ENCODE results near the gene DPYSL5. TPM values are rescaled to one million over a fixed set of nuclear protein-coding genes. Genes with fewer than 3 reads are reported as not detected.

DPYSL5 gene
- total RNA-seq, 2 donors from 2014 or later = not detected

- no peaks in the 10 kb centered on the region for H3K9me3 Mint-ChIP-seq
- no peaks in the 10 kb centered on the region for H3K4me1 Mint-ChIP-seq
- H3K36me3 Mint-ChIP-seq (ENCODE audit: low read depth) = no peaks in the 10 kb centered on the region
- no peak for ATAC-seq (replicated peaks)
- no peak overlapping the region for H3K4me3 Mint-ChIP-seq
- H3K27ac Mint-ChIP-seq = no peak overlapping the region
- H3K27me3 Mint-ChIP-seq = peaks cover 28% of the 10 kb centered on the region
Observed at GRCh38 chr2:26852405-26853306, 4.7 kb downstream of the DPYSL5 start.

GRCh38 chr2:26853751-26854150, 5.8 kb downstream of the DPYSL5 start:
- Mint-ChIP-seq H3K4me3 (no peak overlapping the region), H3K27me3 (peaks cover 31% of the 10 kb centered on the region), H3K27ac (no peak overlapping the region), H3K9me3 (no peaks in the 10 kb centered on the region), H3K4me1 (no peaks in the 10 kb centered on the region), H3K36me3 (ENCODE audit: low read depth) (no peaks in the 10 kb centered on the region)
- no peak for ATAC-seq (replicated peaks)

- Mint-ChIP-seq H3K36me3 (ENCODE audit: low read depth) (no peaks in the 10 kb centered on the region), H3K4me1 (no peaks in the 10 kb centered on the region), H3K27me3 (peaks cover 31% of the 10 kb centered on the region), H3K9me3 (no peaks in the 10 kb centered on the region), H3K4me3 (no peak overlapping the region), H3K27ac (no peak overlapping the region)
- ATAC-seq (replicated peaks) = peak; percentile 23
Observed at GRCh38 chr2:26854283-26854827, 6.4 kb downstream of the DPYSL5 start.

- H3K4me1 Mint-ChIP-seq = no peaks in the 10 kb centered on the region
- peaks cover 32% of the 10 kb centered on the region for H3K27me3 Mint-ChIP-seq
- H3K4me3 Mint-ChIP-seq = no peak overlapping the region
- ATAC-seq (replicated peaks) = no peak
- no peaks in the 10 kb centered on the region for H3K36me3 Mint-ChIP-seq (ENCODE audit: low read depth)
- no peaks in the 10 kb centered on the region for H3K9me3 Mint-ChIP-seq
- no peak overlapping the region for H3K27ac Mint-ChIP-seq
Observed at GRCh38 chr2:26855466-26855865, 7.5 kb downstream of the DPYSL5 start.

GRCh38 chr2:26859622-26860021, 11.7 kb downstream of the DPYSL5 start:
- H3K4me3 Mint-ChIP-seq = no peak overlapping the region
- H3K36me3 Mint-ChIP-seq (ENCODE audit: low read depth) = no peaks in the 10 kb centered on the region
- H3K9me3 Mint-ChIP-seq = no peaks in the 10 kb centered on the region
- no peak for ATAC-seq (replicated peaks)
- H3K4me1 Mint-ChIP-seq = no peaks in the 10 kb centered on the region
- no peak overlapping the region for H3K27ac Mint-ChIP-seq
- H3K27me3 Mint-ChIP-seq = peaks cover 24% of the 10 kb centered on the region

- Mint-ChIP-seq H3K27me3 (peaks cover 28% of the 10 kb centered on the region), H3K27ac (no peak overlapping the region), H3K4me3 (no peak overlapping the region), H3K36me3 (ENCODE audit: low read depth) (no peaks in the 10 kb centered on the region), H3K4me1 (no peaks in the 10 kb centered on the region), H3K9me3 (no peaks in the 10 kb centered on the region)
- no peak for ATAC-seq (replicated peaks)
Observed at GRCh38 chr2:26860211-26860850, 12.4 kb downstream of the DPYSL5 start.

GRCh38 chr2:26861610-26862224, 13.8 kb downstream of the DPYSL5 start:
- Mint-ChIP-seq H3K4me1 (no peaks in the 10 kb centered on the region), H3K27ac (no peak overlapping the region), H3K4me3 (no peak overlapping the region), H3K27me3 (peaks cover 23% of the 10 kb centered on the region), H3K9me3 (no peaks in the 10 kb centered on the region), H3K36me3 (ENCODE audit: low read depth) (no peaks in the 10 kb centered on the region)
- no peak for ATAC-seq (replicated peaks)

- no peak overlapping the region for H3K27ac Mint-ChIP-seq
- peaks cover 30% of the 10 kb centered on the region for H3K27me3 Mint-ChIP-seq
- H3K4me3 Mint-ChIP-seq = no peak overlapping the region
- H3K9me3 Mint-ChIP-seq = no peaks in the 10 kb centered on the region
- H3K4me1 Mint-ChIP-seq = no peaks in the 10 kb centered on the region
- no peak for ATAC-seq (replicated peaks)
- H3K36me3 Mint-ChIP-seq (ENCODE audit: low read depth) = no peaks in the 10 kb centered on the region
Observed at GRCh38 chr2:26864226-26864625, 16.3 kb downstream of the DPYSL5 start.

GRCh38 chr2:26864646-26865045, 16.7 kb downstream of the DPYSL5 start:
- Mint-ChIP-seq H3K36me3 (ENCODE audit: low read depth) (no peaks in the 10 kb centered on the region), H3K27me3 (peaks cover 30% of the 10 kb centered on the region), H3K27ac (no peak overlapping the region), H3K4me1 (no peaks in the 10 kb centered on the region), H3K9me3 (no peaks in the 10 kb centered on the region), H3K4me3 (no peak overlapping the region)
- ATAC-seq (replicated peaks) = no peak

- no peak for ATAC-seq (replicated peaks)
- Mint-ChIP-seq H3K9me3 (no peaks in the 10 kb centered on the region), H3K4me3 (no peak overlapping the region), H3K36me3 (ENCODE audit: low read depth) (no peaks in the 10 kb centered on the region), H3K27ac (no peak overlapping the region), H3K4me1 (no peaks in the 10 kb centered on the region), H3K27me3 (peaks cover 24% of the 10 kb centered on the region)
Observed at GRCh38 chr2:26870585-26871095, 22.7 kb downstream of the DPYSL5 start.

GRCh38 chr2:26873286-26873983, 25.5 kb downstream of the DPYSL5 start:
- Mint-ChIP-seq H3K27ac (no peak overlapping the region), H3K4me3 (no peak overlapping the region), H3K36me3 (ENCODE audit: low read depth) (no peaks in the 10 kb centered on the region), H3K9me3 (no peaks in the 10 kb centered on the region), H3K27me3 (peaks cover 19% of the 10 kb centered on the region), H3K4me1 (no peaks in the 10 kb centered on the region)
- no peak for ATAC-seq (replicated peaks)

GRCh38 chr2:26874514-26874913, 26.6 kb downstream of the DPYSL5 start:
- Mint-ChIP-seq H3K27me3 (peaks cover 19% of the 10 kb centered on the region), H3K36me3 (ENCODE audit: low read depth) (no peaks in the 10 kb centered on the region), H3K27ac (no peak overlapping the region), H3K4me1 (no peaks in the 10 kb centered on the region), H3K9me3 (no peaks in the 10 kb centered on the region), H3K4me3 (no peak overlapping the region)
- ATAC-seq (replicated peaks) = no peak

- no peak for ATAC-seq (replicated peaks)
Observed at GRCh38 chr2:26875065-26875634, 27.2 kb downstream of the DPYSL5 start.

GRCh38 chr2:26875808-26876207, 27.9 kb downstream of the DPYSL5 start:
- peaks cover 21% of the 10 kb centered on the region for H3K27me3 Mint-ChIP-seq
- H3K36me3 Mint-ChIP-seq (ENCODE audit: low read depth) = no peaks in the 10 kb centered on the region
- H3K9me3 Mint-ChIP-seq = no peaks in the 10 kb centered on the region
- no peak overlapping the region for H3K27ac Mint-ChIP-seq
- no peak for ATAC-seq (replicated peaks)
- H3K4me3 Mint-ChIP-seq = no peak overlapping the region
- H3K4me1 Mint-ChIP-seq = no peaks in the 10 kb centered on the region

More at GRCh38 chr2:26875065-26875634, 27.2 kb downstream of the DPYSL5 start:
- Mint-ChIP-seq H3K9me3 (no peaks in the 10 kb centered on the region), H3K27ac (no peak overlapping the region), H3K4me1 (no peaks in the 10 kb centered on the region), H3K4me3 (no peak overlapping the region), H3K27me3 (peaks cover 17% of the 10 kb centered on the region), H3K36me3 (ENCODE audit: low read depth) (no peaks in the 10 kb centered on the region)
